Fibroblast of pulmonary artery (primary cell): ENCODE data around the gene MACROD2.

Source experiments
- DNase-seq: peaks from one replicate; pipeline ENCODE4 v3.0.0-alpha.2; 2010; ENCODE audit warnings: low read depth
- H3K4me3 ChIP-seq: replicated peaks from 2 replicates; pipeline ENCODE4 v1.5.1; 2011; ENCODE audit warnings: low read depth, mild to moderate bottlenecking, control low read depth, low read length, moderate library complexity
- CTCF ChIP-seq: IDR thresholded peaks from 2 replicates; pipeline ENCODE4 v1.5.1; 2011; ENCODE audit warnings: mild to moderate bottlenecking, control low read depth, low read length, inconsistent platforms; ENCODE audit errors: missing control alignments

Gene MACROD2

GRCh38 chr20:15146948-15147347 lies 1151.6 kb downstream of the MACROD2 start:
- H3K4me3 ChIP-seq = no peak overlapping the region
- DNase-seq = no peak
- no peak for TF ChIP-seq CTCF

GRCh38 chr20:15154070-15154469 lies 1158.8 kb downstream of the MACROD2 start:
- no peak for TF ChIP-seq CTCF
- H3K4me3 ChIP-seq = no peak overlapping the region
- DNase-seq = no peak

GRCh38 chr20:15155848-15156401 lies 1160.6 kb downstream of the MACROD2 start:
- DNase-seq = no peak
- no peak overlapping the region for H3K4me3 ChIP-seq
- TF ChIP-seq CTCF = no peak

- TF ChIP-seq CTCF = no peak
- no peak for DNase-seq
- no peak overlapping the region for H3K4me3 ChIP-seq
These were observed 1163.2 kb downstream of the MACROD2 start for GRCh38 chr20:15158533-15158932.

- no peak for TF ChIP-seq CTCF
- H3K4me3 ChIP-seq = no peak overlapping the region
- DNase-seq = no peak
These were observed 1166.8 kb downstream of the MACROD2 start for GRCh38 chr20:15162079-15162647.

- DNase-seq = no peak
- TF ChIP-seq CTCF = no peak
- no peak overlapping the region for H3K4me3 ChIP-seq
These were observed 1168.3 kb downstream of the MACROD2 start for GRCh38 chr20:15163632-15164031.

- TF ChIP-seq CTCF = no peak
- no peak for DNase-seq
- H3K4me3 ChIP-seq = no peak overlapping the region
These were observed 1169.4 kb downstream of the MACROD2 start for GRCh38 chr20:15164726-15165125.
